ENCODE data around the gene FBXO31. TPM values are rescaled to one million over a fixed set of nuclear protein-coding genes. Genes with fewer than 3 reads are reported as not detected.

Gene FBXO31
- total and polyA plus RNA-seq, 9 of the 15 experiments (the other 6 are each of a cell fraction or from before 2014, with no cell fraction given) = 0.18 to 33.3 (median 10.9) TPM

- no peak for TF ChIP-seq ELK3 (CRISPR knock-in tag; IDR thresholded peaks at IDR 0.05)
- TF ChIP-seq ETV5 (CRISPR knock-in tag; IDR thresholded peaks at IDR 0.05; ENCODE audit: low read depth) = no peak
- 0 out of 2 replicates have a peak, but pooled peaks have one; percentile 7 for TF ChIP-seq RREB1 (CRISPR knock-in tag; IDR thresholded peaks at IDR 0.05)
- TF ChIP-seq TRIM25 (IDR thresholded peaks at IDR 0.05; ENCODE audit: borderline replicate concordance) = no peak
- 0 out of 2 replicates have a peak, but pooled peaks have one; percentile 7 for TF ChIP-seq EGR1 (conservative IDR thresholded peaks at IDR 0.05)
- no peak for TF ChIP-seq SP2 (IDR thresholded peaks at IDR 0.05; ENCODE audit: extremely low read depth, low read depth, low read length, poor library complexity, severe bottlenecking)
- peak; percentile 86 for TF ChIP-seq ASH1L (IDR thresholded peaks at IDR 0.05; ENCODE audit: borderline replicate concordance, low read depth, partially characterized antibody)
- no peak for TF ChIP-seq BRCA1 (IDR thresholded peaks at IDR 0.05)
- no peak for TF ChIP-seq BRCA1 (CRISPR knock-in tag; IDR thresholded peaks at IDR 0.05)
- no peak for TF ChIP-seq ZNF444 (CRISPR knock-in tag; IDR thresholded peaks at IDR 0.05)
- no peak for TF ChIP-seq XRCC3 (IDR thresholded peaks at IDR 0.05)
- TF ChIP-seq TRIM28 (IDR thresholded peaks at IDR 0.05) = no peak
- TF ChIP-seq XRCC5 (IDR thresholded peaks at IDR 0.05; ENCODE audit: low read depth, low read length) = no peak
- TF ChIP-seq PHF20 (IDR thresholded peaks at IDR 0.05; ENCODE audit: partially characterized antibody) = peak; percentile 87
- TF ChIP-seq RBM22 (IDR thresholded peaks at IDR 0.05; ENCODE audit: low read depth, low read length, poor library complexity, severe bottlenecking) = peak; percentile 69
- TF ChIP-seq POLR2H (tag; IDR thresholded peaks at IDR 0.05; ENCODE audit: low read depth) = peak; percentile 87
- TF ChIP-seq MYC (IDR thresholded peaks at IDR 0.05; ENCODE audit: low read depth, low read length) = peak; percentile 60
- TF ChIP-seq MYC (CRISPR knock-in tag; IDR thresholded peaks at IDR 0.05; ENCODE audit: borderline replicate concordance, low read depth) = peak; percentile 77; the same call in 1 of the 2 replicates
- TF ChIP-seq PCBP2 (IDR thresholded peaks at IDR 0.05; ENCODE audit: low read depth, low read length, poor library complexity, severe bottlenecking) = no peak
- TF ChIP-seq NFRKB (IDR thresholded peaks at IDR 0.05; ENCODE audit: low read depth) = peak; percentile 77; the same call in 1 of the 2 replicates
Measured at GRCh38 chr16:87316923-87317749, 66.4 kb downstream of the FBXO31 start, which contains the start of gene C16orf95 (continued).

Measured in K562 (cell line).